ENCODE data around the gene SRD5A1. TPM values are rescaled to one million over a fixed set of nuclear protein-coding genes. Genes with fewer than 3 reads are reported as not detected.

The SRD5A1 gene
- total RNA-seq, 1 donor from 2014 or later, result 37.4 TPM

GRCh38 chr5:6704361-6704851, 71.2 kb downstream of the SRD5A1 start:
- H3K36me3 ChIP-seq (ENCODE audit: control insufficient read depth, insufficient read depth, low read length), result no peaks in the 10 kb centered on the region
- H3K27me3 ChIP-seq (ENCODE audit: control insufficient read depth, insufficient read depth, low read length), result no peaks in the 10 kb centered on the region
- no peak overlapping the region for H3K4me3 ChIP-seq (ENCODE audit: low read depth, low read length)
- no peak for DNase-seq (ENCODE audit: low read depth)
- no peak for TF ChIP-seq CTCF (IDR thresholded peaks at IDR 0.05; ENCODE audit: insufficient read depth, low read length, poor library complexity, severe bottlenecking)

GRCh38 chr5:6705088-6705487, 71.8 kb downstream of the SRD5A1 start:
- Histone ChIP-seq H3K36me3 (ENCODE audit: control insufficient read depth, insufficient read depth, low read length) (no peaks in the 10 kb centered on the region), H3K27me3 (ENCODE audit: control insufficient read depth, insufficient read depth, low read length) (no peaks in the 10 kb centered on the region), H3K4me3 (ENCODE audit: low read depth, low read length) (no peak overlapping the region)
- no peak for DNase-seq (ENCODE audit: low read depth)
- TF ChIP-seq CTCF (IDR thresholded peaks at IDR 0.05; ENCODE audit: insufficient read depth, low read length, poor library complexity, severe bottlenecking), result no peak

- TF ChIP-seq CTCF (IDR thresholded peaks at IDR 0.05; ENCODE audit: insufficient read depth, low read length, poor library complexity, severe bottlenecking), result no peak
- H3K4me3 ChIP-seq (ENCODE audit: low read depth, low read length), result no peak overlapping the region
- no peaks in the 10 kb centered on the region for H3K27me3 ChIP-seq (ENCODE audit: control insufficient read depth, insufficient read depth, low read length)
- H3K36me3 ChIP-seq (ENCODE audit: control insufficient read depth, insufficient read depth, low read length), result no peaks in the 10 kb centered on the region
- DNase-seq (ENCODE audit: low read depth), result no peak
Measured at GRCh38 chr5:6705959-6706358, 72.7 kb downstream of the SRD5A1 start.

- Histone ChIP-seq H3K4me3 (ENCODE audit: low read depth, low read length) (no peak overlapping the region), H3K36me3 (ENCODE audit: control insufficient read depth, insufficient read depth, low read length) (no peaks in the 10 kb centered on the region), H3K27me3 (ENCODE audit: control insufficient read depth, insufficient read depth, low read length) (no peaks in the 10 kb centered on the region)
- TF ChIP-seq CTCF (IDR thresholded peaks at IDR 0.05; ENCODE audit: insufficient read depth, low read length, poor library complexity, severe bottlenecking), result no peak
- no peak for DNase-seq (ENCODE audit: low read depth)
Measured at GRCh38 chr5:6707852-6708251, 74.6 kb downstream of the SRD5A1 start.

GRCh38 chr5:6708814-6709213, 75.6 kb downstream of the SRD5A1 start:
- no peak for DNase-seq (ENCODE audit: low read depth)
- Histone ChIP-seq H3K36me3 (ENCODE audit: control insufficient read depth, insufficient read depth, low read length) (no peaks in the 10 kb centered on the region), H3K27me3 (ENCODE audit: control insufficient read depth, insufficient read depth, low read length) (no peaks in the 10 kb centered on the region)

More at GRCh38 chr5:6708814-6709213, 75.6 kb downstream of the SRD5A1 start:
- TF ChIP-seq CTCF (IDR thresholded peaks at IDR 0.05; ENCODE audit: insufficient read depth, low read length, poor library complexity, severe bottlenecking), result no peak
- no peak overlapping the region for H3K4me3 ChIP-seq (ENCODE audit: low read depth, low read length)

All from kidney epithelial cell (primary cell).